ENCODE measurements around the gene NEK6. TPM values are rescaled to one million over a fixed set of nuclear protein-coding genes. Genes with fewer than 3 reads are reported as not detected.

NEK6 gene
- total and polyA plus RNA-seq, 9 donors: 7.2 to 45.1 (median 22.8) TPM

GRCh38 chr9:124306098-124306735, 48.5 kb downstream of the NEK6 start:
- DNase-seq: no peak
- H3K4me1 ChIP-seq (ENCODE audit: insufficient read depth): no peaks in the 10 kb centered on the region
- TF ChIP-seq, protein P1, sequence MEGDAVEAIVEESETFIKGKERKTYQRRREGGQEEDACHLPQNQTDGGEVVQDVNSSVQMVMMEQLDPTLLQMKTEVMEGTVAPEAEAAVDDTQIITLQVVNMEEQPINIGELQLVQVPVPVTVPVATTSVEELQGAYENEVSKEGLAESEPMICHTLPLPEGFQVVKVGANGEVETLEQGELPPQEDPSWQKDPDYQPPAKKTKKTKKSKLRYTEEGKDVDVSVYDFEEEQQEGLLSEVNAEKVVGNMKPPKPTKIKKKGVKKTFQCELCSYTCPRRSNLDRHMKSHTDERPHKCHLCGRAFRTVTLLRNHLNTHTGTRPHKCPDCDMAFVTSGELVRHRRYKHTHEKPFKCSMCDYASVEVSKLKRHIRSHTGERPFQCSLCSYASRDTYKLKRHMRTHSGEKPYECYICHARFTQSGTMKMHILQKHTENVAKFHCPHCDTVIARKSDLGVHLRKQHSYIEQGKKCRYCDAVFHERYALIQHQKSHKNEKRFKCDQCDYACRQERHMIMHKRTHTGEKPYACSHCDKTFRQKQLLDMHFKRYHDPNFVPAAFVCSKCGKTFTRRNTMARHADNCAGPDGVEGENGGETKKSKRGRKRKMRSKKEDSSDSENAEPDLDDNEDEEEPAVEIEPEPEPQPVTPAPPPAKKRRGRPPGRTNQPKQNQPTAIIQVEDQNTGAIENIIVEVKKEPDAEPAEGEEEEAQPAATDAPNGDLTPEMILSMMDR (IDR thresholded peaks at IDR 0.05): no peak
- TF ChIP-seq POLR2A (IDR thresholded peaks at IDR 0.05) (no peak), EP300 (IDR thresholded peaks at IDR 0.05) (no peak)
- H3K27ac ChIP-seq: no peak overlapping the region
- H3K27me3 ChIP-seq: no peaks in the 10 kb centered on the region
- 80 to 82% (median 81%) methylated on average over 13 of the region's 13 CpGs for WGBS, 3 donors
- no peak overlapping the region for H3K4me3 ChIP-seq
- H3K9me3 ChIP-seq: no peaks in the 10 kb centered on the region
- no peaks in the 10 kb centered on the region for H3K36me3 ChIP-seq
- intact Hi-C loops (cut with DNase I): no loop called here

GRCh38 chr9:124307379-124308030, 49.8 kb downstream of the NEK6 start:
- Histone ChIP-seq H3K4me3 (no peak overlapping the region), H3K27ac (no peak overlapping the region), H3K27me3 (no peaks in the 10 kb centered on the region), H3K36me3 (no peaks in the 10 kb centered on the region), H3K4me1 (ENCODE audit: insufficient read depth) (no peaks in the 10 kb centered on the region), H3K9me3 (no peaks in the 10 kb centered on the region)
- intact Hi-C loops (cut with DNase I): no loop called here
- TF ChIP-seq POLR2A (IDR thresholded peaks at IDR 0.05) (no peak), EP300 (IDR thresholded peaks at IDR 0.05) (no peak)
- TF ChIP-seq, protein P1 (IDR thresholded peaks at IDR 0.05): no peak
- 91 to 92% (median 92%) methylated on average over 21 to 24 of the region's 24 CpGs for WGBS, 3 donors
- DNase-seq: no peak

- TF ChIP-seq EP300 (IDR thresholded peaks at IDR 0.05) (no peak), POLR2A (IDR thresholded peaks at IDR 0.05) (no peak)
- TF ChIP-seq, protein P1 (IDR thresholded peaks at IDR 0.05): no peak
- Histone ChIP-seq H3K9me3 (no peaks in the 10 kb centered on the region), H3K27me3 (no peaks in the 10 kb centered on the region), H3K4me3 (no peak overlapping the region), H3K4me1 (ENCODE audit: insufficient read depth) (no peaks in the 10 kb centered on the region), H3K36me3 (no peaks in the 10 kb centered on the region), H3K27ac (no peak overlapping the region)
- 91 to 92% (median 92%) methylated on average over 21 of the region's 21 CpGs for WGBS, 3 donors
- no peak for DNase-seq
- intact Hi-C loops (cut with DNase I): no loop called here
Observed at GRCh38 chr9:124308606-124309491, 51.1 kb downstream of the NEK6 start.

GRCh38 chr9:124309667-124310084, 51.9 kb downstream of the NEK6 start:
- no peaks in the 10 kb centered on the region for H3K9me3 ChIP-seq
- no peaks in the 10 kb centered on the region for H3K27me3 ChIP-seq
- H3K4me1 ChIP-seq (ENCODE audit: insufficient read depth): no peaks in the 10 kb centered on the region
- no peaks in the 10 kb centered on the region for H3K36me3 ChIP-seq
- intact Hi-C loops (cut with DNase I): no loop called here
- no peak overlapping the region for H3K4me3 ChIP-seq
- DNase-seq: no peak
- H3K27ac ChIP-seq: no peak overlapping the region
- TF ChIP-seq EP300 (IDR thresholded peaks at IDR 0.05) (no peak), POLR2A (IDR thresholded peaks at IDR 0.05) (no peak)
- TF ChIP-seq, protein P1 (IDR thresholded peaks at IDR 0.05): no peak
- 88 to 90% (median 88%) methylated on average over 15 of the region's 15 CpGs for WGBS, 3 donors
